Measurements from ENCODE around the gene ARMH1.

Gene ARMH1

GRCh38 chr1:44637702-44638411, 36.7 kb upstream of the ARMH1 start:
- peaks cover 89% of the 10 kb centered on the region for H3K36me3 ChIP-seq (ENCODE audit: insufficient read depth, low read length)

DNA sequence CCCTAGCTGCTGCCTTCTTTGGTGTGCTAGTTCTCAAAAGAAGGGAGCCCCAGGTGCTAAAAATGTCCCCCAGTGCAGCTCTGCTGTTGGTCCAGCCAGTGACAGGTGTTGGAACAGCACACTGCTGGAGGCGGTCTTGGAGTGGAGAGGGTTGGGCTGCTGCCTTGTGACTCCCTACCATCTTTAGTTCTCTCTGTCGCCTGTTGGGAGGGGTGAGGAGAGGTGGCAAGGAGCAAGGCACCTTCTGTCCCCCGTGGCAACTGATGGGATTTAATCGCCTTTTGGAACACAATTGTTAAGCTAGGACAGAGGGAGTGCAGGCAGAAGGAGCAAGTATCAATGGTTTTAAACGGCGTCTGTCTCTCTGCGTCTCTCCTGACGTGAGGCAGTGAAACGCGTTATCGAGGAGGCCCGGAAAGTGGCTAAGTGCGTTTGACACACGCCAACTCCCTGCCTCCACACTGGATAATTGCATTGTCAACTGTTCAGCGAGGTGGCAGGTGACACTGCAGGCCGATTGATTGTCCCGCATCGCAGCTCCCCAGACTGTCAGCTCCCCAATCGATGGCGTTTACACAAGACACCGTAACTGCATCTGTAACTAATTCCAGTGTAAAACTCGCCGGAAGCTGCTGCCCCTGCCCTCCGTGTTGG, 34.2 kb upstream of the ARMH1 start:
- Histone ChIP-seq H3K4me1 (ENCODE audit: insufficient read depth, low read length) (no peaks in the 10 kb centered on the region), H3K9me3 (ENCODE audit: low read length) (no peaks in the 10 kb centered on the region), H3K4me3 (ENCODE audit: low read length) (no peak overlapping the region), H2AFZ (ENCODE audit: low read depth, low read length) (no peak overlapping the region), H3K36me3 (ENCODE audit: insufficient read depth, low read length) (peaks cover 94% of the 10 kb centered on the region), H3K27me3 (ENCODE audit: insufficient read depth, low read length) (no peaks in the 10 kb centered on the region)

More at GRCh38 chr1:44637702-44638411, 36.7 kb upstream of the ARMH1 start:
- no peaks in the 10 kb centered on the region for H3K27me3 ChIP-seq (ENCODE audit: insufficient read depth, low read length)
- H2AFZ ChIP-seq (ENCODE audit: low read depth, low read length): no peak overlapping the region
- no peak overlapping the region for H3K4me3 ChIP-seq (ENCODE audit: low read length)
- H3K4me1 ChIP-seq (ENCODE audit: insufficient read depth, low read length): peaks cover 9% of the 10 kb centered on the region
- H3K9me3 ChIP-seq (ENCODE audit: low read length): no peaks in the 10 kb centered on the region

DNA sequence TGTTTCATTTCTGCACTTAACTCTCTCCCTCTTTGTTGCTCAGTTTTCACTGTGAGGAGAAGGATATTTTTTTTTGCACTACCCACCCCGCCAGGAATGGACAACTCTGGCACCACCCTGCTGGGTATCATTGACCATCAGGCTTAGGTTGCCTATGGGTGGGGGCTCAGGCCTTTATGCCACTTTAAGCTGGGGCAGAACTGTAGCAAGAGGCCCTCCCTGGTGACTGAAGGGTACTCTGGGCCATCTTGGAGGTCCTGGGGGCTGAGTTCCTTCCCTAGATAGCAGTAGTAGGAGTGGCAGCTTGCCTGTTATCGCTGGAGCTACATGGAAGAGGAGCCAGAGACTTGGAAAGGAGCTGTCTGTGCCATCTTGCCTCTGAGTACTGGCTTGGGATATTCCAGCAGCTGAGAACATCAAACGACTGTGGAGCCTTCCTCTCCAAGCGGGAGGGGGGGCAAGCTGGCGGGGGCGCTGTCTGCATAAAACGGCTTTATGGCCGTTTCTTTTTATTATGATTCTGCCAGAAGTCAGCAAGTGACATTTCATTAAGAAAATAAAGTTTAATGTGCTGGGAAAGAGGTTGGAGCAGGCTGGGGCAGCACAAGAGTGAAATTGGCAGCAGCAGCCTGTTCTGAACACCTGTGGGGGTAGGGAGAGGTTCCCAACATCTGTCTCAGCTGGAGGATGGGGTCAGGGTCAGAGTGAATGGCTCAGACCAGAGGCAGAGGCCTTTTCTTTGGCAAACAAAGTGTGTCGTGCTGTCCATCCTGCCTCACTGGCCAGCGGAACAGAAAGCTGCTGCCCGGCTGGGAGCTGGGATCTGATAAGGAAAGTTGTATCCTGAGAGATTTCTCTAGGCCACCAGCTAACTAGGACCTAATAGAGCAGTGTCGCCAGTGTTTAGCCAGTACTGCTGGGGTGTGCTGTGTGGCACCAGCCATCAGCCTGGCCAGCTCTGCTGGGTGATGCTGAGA, 33.1 kb upstream of the ARMH1 start:
- no peak overlapping the region for H2AFZ ChIP-seq (ENCODE audit: low read depth, low read length)
- peaks cover 90% of the 10 kb centered on the region for H3K36me3 ChIP-seq (ENCODE audit: insufficient read depth, low read length)
- no peaks in the 10 kb centered on the region for H3K4me1 ChIP-seq (ENCODE audit: insufficient read depth, low read length)
- no peaks in the 10 kb centered on the region for H3K27me3 ChIP-seq (ENCODE audit: insufficient read depth, low read length)
- H3K9me3 ChIP-seq (ENCODE audit: low read length): no peaks in the 10 kb centered on the region
- H3K4me3 ChIP-seq (ENCODE audit: low read length): no peak overlapping the region

DNA sequence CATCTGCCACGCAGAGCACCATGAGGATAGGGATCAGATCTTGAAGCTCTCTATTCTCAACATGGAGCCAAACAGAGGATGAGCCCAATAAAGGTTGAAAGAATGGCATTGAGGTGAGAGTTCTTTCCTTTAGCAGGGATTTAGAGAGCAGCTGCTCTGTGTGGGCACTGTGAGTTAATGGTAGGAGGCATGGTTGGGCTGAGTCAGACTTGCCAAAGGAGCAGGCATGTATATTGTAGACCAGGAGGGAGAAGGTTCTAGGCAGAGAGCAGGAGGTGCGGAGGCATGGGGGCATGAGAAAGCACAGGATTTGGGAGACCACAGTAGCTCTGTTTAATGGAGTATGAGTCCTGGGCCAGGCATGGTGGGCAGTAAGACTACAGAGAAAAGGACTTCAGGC, 32.3 kb upstream of the ARMH1 start:
- H3K27me3 ChIP-seq (ENCODE audit: insufficient read depth, low read length): no peaks in the 10 kb centered on the region
- no peak overlapping the region for H2AFZ ChIP-seq (ENCODE audit: low read depth, low read length)
- no peaks in the 10 kb centered on the region for H3K9me3 ChIP-seq (ENCODE audit: low read length)
- H3K36me3 ChIP-seq (ENCODE audit: insufficient read depth, low read length): peaks cover 88% of the 10 kb centered on the region
- no peak overlapping the region for H3K4me3 ChIP-seq (ENCODE audit: low read length)
- H3K4me1 ChIP-seq (ENCODE audit: insufficient read depth, low read length): no peaks in the 10 kb centered on the region

DNA sequence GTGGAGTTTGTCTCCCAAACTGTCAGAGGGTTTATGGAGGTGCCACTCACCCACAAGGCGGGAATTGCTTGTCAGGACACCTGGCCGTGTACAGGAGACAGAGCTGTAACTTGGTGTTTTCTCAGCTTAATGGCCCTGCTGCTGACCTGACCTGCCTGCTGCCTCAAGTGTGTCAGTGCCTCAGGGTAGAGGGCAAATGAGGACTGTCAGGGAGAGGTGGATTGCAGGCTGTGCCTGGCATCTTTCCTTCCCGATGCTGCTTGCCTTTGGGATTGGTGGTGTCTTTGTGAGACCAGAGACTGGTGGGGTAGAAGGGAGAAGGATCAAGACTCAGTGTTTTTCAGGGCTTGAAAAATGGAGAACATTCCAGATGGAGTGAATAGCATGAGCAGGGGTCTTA, 31.6 kb upstream of the ARMH1 start:
- H3K36me3 ChIP-seq (ENCODE audit: insufficient read depth, low read length): peaks cover 89% of the 10 kb centered on the region
- H3K9me3 ChIP-seq (ENCODE audit: low read length): no peaks in the 10 kb centered on the region
- no peaks in the 10 kb centered on the region for H3K27me3 ChIP-seq (ENCODE audit: insufficient read depth, low read length)
- H3K4me3 ChIP-seq (ENCODE audit: low read length): no peak overlapping the region
- no peak overlapping the region for H2AFZ ChIP-seq (ENCODE audit: low read depth, low read length)
- H3K4me1 ChIP-seq (ENCODE audit: insufficient read depth, low read length): no peaks in the 10 kb centered on the region

DNA sequence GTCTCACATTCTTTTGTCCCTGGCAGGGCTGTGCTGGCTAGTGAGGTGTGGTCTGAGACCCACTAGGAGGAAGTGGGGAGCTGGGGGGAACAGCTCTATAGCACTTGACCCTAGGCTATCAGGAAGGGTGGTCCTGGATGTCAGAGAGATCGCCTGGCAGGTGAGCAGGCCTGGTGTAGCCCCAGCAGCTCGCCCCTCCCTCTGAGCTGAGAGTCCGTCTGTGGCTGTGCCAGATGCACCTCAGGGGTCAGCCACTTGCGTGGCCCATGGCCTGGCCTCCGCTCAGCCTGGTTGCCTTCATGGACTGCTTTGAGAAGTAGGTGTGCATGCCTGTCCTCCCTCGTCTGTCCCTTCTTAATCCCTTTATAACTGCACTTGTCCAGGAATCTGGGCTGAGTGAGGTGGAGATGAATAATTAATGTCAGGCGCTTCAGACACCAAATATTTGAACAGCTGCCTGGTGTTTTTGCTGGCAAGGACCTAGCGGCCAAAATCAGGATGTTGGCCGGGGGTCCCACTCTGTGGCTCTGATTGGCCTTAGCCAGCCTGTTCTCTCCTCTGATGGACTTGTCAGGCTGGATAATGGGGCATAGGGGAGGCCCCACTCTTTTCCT, 30.7 kb upstream of the ARMH1 start:
- no peaks in the 10 kb centered on the region for H3K4me1 ChIP-seq (ENCODE audit: insufficient read depth, low read length)
- no peaks in the 10 kb centered on the region for H3K27me3 ChIP-seq (ENCODE audit: insufficient read depth, low read length)
- H3K36me3 ChIP-seq (ENCODE audit: insufficient read depth, low read length): peaks cover 84% of the 10 kb centered on the region
- no peak overlapping the region for H3K4me3 ChIP-seq (ENCODE audit: low read length)
- H3K9me3 ChIP-seq (ENCODE audit: low read length): no peaks in the 10 kb centered on the region
- H2AFZ ChIP-seq (ENCODE audit: low read depth, low read length): no peak overlapping the region

- Histone ChIP-seq H3K4me1 (ENCODE audit: insufficient read depth, low read length) (peaks cover 2% of the 10 kb centered on the region), H3K27me3 (ENCODE audit: insufficient read depth, low read length) (no peaks in the 10 kb centered on the region), H3K36me3 (ENCODE audit: insufficient read depth, low read length) (peaks cover 87% of the 10 kb centered on the region), H3K4me3 (ENCODE audit: low read length) (no peak overlapping the region), H3K9me3 (ENCODE audit: low read length) (no peaks in the 10 kb centered on the region), H2AFZ (ENCODE audit: low read depth, low read length) (no peak overlapping the region)
These were observed 29.7 kb upstream of the ARMH1 start for GRCh38 chr1:44644806-44645205.

- H3K9me3 ChIP-seq (ENCODE audit: low read length): no peaks in the 10 kb centered on the region
- no peak overlapping the region for H2AFZ ChIP-seq (ENCODE audit: low read depth, low read length)
- H3K4me3 ChIP-seq (ENCODE audit: low read length): no peak overlapping the region
- H3K36me3 ChIP-seq (ENCODE audit: insufficient read depth, low read length): peaks cover 83% of the 10 kb centered on the region
- peaks cover 2% of the 10 kb centered on the region for H3K4me1 ChIP-seq (ENCODE audit: insufficient read depth, low read length)
- no peaks in the 10 kb centered on the region for H3K27me3 ChIP-seq (ENCODE audit: insufficient read depth, low read length)
These were observed 28.9 kb upstream of the ARMH1 start for GRCh38 chr1:44645476-44646244.

- Histone ChIP-seq H3K27me3 (ENCODE audit: insufficient read depth, low read length) (no peaks in the 10 kb centered on the region), H3K9me3 (ENCODE audit: low read length) (no peaks in the 10 kb centered on the region), H3K4me1 (ENCODE audit: insufficient read depth, low read length) (peaks cover 2% of the 10 kb centered on the region), H3K36me3 (ENCODE audit: insufficient read depth, low read length) (peaks cover 83% of the 10 kb centered on the region), H3K4me3 (ENCODE audit: low read length) (no peak overlapping the region), H2AFZ (ENCODE audit: low read depth, low read length) (no peak overlapping the region)
These were observed 28.0 kb upstream of the ARMH1 start for GRCh38 chr1:44646261-44647110.

DNA sequence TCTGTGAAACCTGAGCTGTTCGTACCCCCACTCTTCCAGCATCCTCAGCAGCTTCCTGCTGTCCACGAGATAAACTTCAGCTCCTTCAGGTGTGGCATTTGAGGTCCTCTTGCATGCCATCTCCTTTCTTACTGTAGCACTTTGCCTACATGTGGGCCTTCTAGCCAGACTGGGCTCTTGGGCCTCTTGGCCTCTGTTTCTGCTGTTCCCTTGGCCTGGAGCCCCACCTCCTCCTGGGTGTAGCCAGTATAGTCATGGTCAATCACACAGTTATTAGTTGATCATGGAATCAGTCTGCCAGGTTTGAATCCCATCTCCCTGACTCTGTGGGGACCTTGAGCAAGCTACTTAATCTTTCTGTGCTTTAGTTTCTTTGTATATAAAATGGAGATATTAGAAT, 26.6 kb upstream of the ARMH1 start:
- no peak overlapping the region for H3K4me3 ChIP-seq (ENCODE audit: low read length)
- no peaks in the 10 kb centered on the region for H3K27me3 ChIP-seq (ENCODE audit: insufficient read depth, low read length)
- peaks cover 69% of the 10 kb centered on the region for H3K36me3 ChIP-seq (ENCODE audit: insufficient read depth, low read length)
- peaks cover 2% of the 10 kb centered on the region for H3K4me1 ChIP-seq (ENCODE audit: insufficient read depth, low read length)
- no peaks in the 10 kb centered on the region for H3K9me3 ChIP-seq (ENCODE audit: low read length)
- H2AFZ ChIP-seq (ENCODE audit: low read depth, low read length): no peak overlapping the region

GRCh38 chr1:44648529-44649250, 25.8 kb upstream of the ARMH1 start:
- no peak overlapping the region for H3K4me3 ChIP-seq (ENCODE audit: low read length)
- H3K9me3 ChIP-seq (ENCODE audit: low read length): no peaks in the 10 kb centered on the region
- no peak overlapping the region for H2AFZ ChIP-seq (ENCODE audit: low read depth, low read length)
- peaks cover 2% of the 10 kb centered on the region for H3K4me1 ChIP-seq (ENCODE audit: insufficient read depth, low read length)
- H3K27me3 ChIP-seq (ENCODE audit: insufficient read depth, low read length): no peaks in the 10 kb centered on the region
- H3K36me3 ChIP-seq (ENCODE audit: insufficient read depth, low read length): peaks cover 63% of the 10 kb centered on the region

All from neuron (in vitro differentiated cells).